ENCODE measurements around the gene SF3A2. TPM values are rescaled to one million over a fixed set of nuclear protein-coding genes. Genes with fewer than 3 reads are reported as not detected.

Gene SF3A2
- polyA plus RNA-seq, 1 donor from 2014 or later: 37.8 TPM

GRCh38 chr19:2255982-2256685 lies 19.5 kb downstream of the SF3A2 start, which contains the start of gene JSRP1:
Gene JSRP1, minus strand, starts transcription at chr19:2256417. Its CDS starts 1,103 bp downstream, at chr19:2255314.
- Mint-ChIP-seq H3K9me3 (peaks cover 0 to 2% (median 0%) of the 10 kb centered on the region in 3 donors), H3K27ac (peak within 1 kb of the TSS; percentile 94 to 97 (median 95)), H3K36me3 (peaks cover 4% of the 10 kb centered on the region), H3K4me3 (peak within 1 kb of the TSS; percentile 72 to 91 (median 80)), H3K4me1 (peaks cover 25 to 30% (median 26%) of the 10 kb centered on the region in 3 donors), H3K27me3 (peaks cover 3% of the 10 kb centered on the region)

GRCh38 chr19:2259336-2259735 lies 22.7 kb downstream of the SF3A2 start:
- H3K4me3 Mint-ChIP-seq: peak overlapping the region in 3 of 4 donors; percentile 38 to 91 (median 70)
- peaks cover 22 to 29% (median 28%) of the 10 kb centered on the region in 3 donors for H3K4me1 Mint-ChIP-seq
- peaks cover 4% of the 10 kb centered on the region for H3K36me3 Mint-ChIP-seq
- peak overlapping the region; percentile 77 to 95 (median 94) for H3K27ac Mint-ChIP-seq
- H3K27me3 Mint-ChIP-seq: no peaks in the 10 kb centered on the region
- H3K9me3 Mint-ChIP-seq: peaks cover 0 to 2% (median 0%) of the 10 kb centered on the region in 3 donors

DNA sequence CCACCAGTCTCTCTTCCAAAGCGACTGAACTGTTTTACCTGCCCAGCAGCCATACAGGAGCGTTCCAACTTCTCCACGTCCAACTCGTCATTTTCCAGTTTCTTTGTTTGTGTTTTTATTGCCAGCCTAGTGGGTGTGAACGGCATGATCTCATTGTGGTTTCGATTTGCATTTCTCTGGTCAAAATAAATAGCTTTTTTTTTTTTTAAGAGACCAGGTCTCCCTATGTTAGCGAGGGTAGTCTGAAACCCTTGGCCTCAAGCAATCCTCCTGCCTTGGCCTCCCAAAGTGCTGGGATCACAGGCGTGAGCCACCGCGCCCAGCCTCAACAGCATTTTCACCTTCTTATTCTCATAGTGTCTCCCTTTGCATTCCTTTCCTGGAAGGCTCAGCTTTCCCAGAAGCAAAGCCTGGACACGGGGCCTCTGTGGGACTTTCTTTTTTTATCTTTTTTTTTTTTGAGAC lies 23.7 kb downstream of the SF3A2 start:
- Mint-ChIP-seq H3K4me1 (peaks cover 24 to 32% (median 31%) of the 10 kb centered on the region in 3 donors), H3K27ac (peak overlapping the region; percentile 77 to 95 (median 94)), H3K36me3 (peaks cover 4% of the 10 kb centered on the region), H3K9me3 (peaks cover 0 to 2% (median 0%) of the 10 kb centered on the region in 3 donors), H3K27me3 (no peaks in the 10 kb centered on the region), H3K4me3 (peak overlapping the region; percentile 80 to 89 (median 80))

- H3K4me3 Mint-ChIP-seq: peak overlapping the region in 2 of 4 donors; percentile 24 to 65
- peaks cover 0 to 2% (median 0%) of the 10 kb centered on the region in 3 donors for H3K9me3 Mint-ChIP-seq
- H3K27me3 Mint-ChIP-seq: no peaks in the 10 kb centered on the region
- peak overlapping the region in 2 of 3 donors; percentile 46 to 99 for H3K27ac Mint-ChIP-seq
- peaks cover 25 to 32% (median 29%) of the 10 kb centered on the region in 3 donors for H3K4me1 Mint-ChIP-seq
- peaks cover 4% of the 10 kb centered on the region for H3K36me3 Mint-ChIP-seq
These were observed 25.0 kb downstream of the SF3A2 start for GRCh38 chr19:2261438-2262172.

DNA sequence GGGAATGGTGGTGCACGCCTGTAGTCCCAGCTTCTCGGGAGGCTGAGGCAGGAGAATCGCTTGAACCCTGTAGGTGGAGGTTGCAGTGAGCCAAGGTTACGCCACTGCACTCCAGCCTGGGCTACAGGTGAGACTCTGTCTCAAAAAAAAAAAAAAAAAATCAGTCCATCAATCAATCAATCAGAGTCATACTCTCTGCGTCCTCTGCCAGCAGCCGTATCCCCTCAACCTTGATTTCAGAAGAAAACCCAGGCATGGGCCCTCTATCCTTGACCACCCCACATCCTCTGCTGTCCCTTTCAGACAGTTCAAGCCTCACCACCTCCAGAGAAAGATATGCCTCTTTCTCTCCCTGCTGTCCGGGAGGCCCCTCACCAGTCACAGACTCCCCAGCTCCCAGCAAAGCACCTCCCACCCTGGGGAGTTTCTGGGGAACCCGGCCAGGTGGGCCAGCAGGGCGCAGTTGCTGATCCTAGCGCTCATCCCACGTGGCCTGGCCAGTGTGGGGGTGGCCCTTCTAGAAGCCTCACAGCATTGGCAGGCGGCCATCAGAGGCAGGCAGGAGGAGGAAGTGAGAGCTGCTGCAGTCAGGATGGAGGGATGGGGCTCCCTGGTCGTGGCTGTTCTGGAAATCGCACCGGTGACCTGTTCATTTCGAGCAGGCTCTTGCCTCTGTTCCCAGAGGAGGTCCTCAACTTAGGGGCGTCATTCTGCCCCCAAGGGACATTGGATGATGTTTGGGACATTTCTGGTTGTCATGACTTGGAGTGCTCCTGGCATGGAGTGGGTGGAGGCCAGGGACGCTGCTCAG lies 29.8 kb downstream of the SF3A2 start:
- H3K4me3 Mint-ChIP-seq: peak overlapping the region; percentile 41 to 98 (median 84)
- no peaks in the 10 kb centered on the region for H3K9me3 Mint-ChIP-seq
- peak overlapping the region; percentile 53 to 98 (median 95) for H3K27ac Mint-ChIP-seq
- no peaks in the 10 kb centered on the region for H3K27me3 Mint-ChIP-seq
- peaks cover 13 to 20% (median 19%) of the 10 kb centered on the region in 3 donors for H3K4me1 Mint-ChIP-seq
- H3K36me3 Mint-ChIP-seq: peaks cover 3% of the 10 kb centered on the region

GRCh38 chr19:2268480-2268830 lies 31.8 kb downstream of the SF3A2 start:
- Mint-ChIP-seq H3K27me3 (no peaks in the 10 kb centered on the region), H3K4me1 (peaks cover 19 to 31% (median 29%) of the 10 kb centered on the region in 3 donors), H3K9me3 (no peaks in the 10 kb centered on the region), H3K4me3 (peak overlapping the region; percentile 91 to 99 (median 98)), H3K27ac (peak overlapping the region; percentile 13 to 100 (median 26)), H3K36me3 (peaks cover 10% of the 10 kb centered on the region)

DNA sequence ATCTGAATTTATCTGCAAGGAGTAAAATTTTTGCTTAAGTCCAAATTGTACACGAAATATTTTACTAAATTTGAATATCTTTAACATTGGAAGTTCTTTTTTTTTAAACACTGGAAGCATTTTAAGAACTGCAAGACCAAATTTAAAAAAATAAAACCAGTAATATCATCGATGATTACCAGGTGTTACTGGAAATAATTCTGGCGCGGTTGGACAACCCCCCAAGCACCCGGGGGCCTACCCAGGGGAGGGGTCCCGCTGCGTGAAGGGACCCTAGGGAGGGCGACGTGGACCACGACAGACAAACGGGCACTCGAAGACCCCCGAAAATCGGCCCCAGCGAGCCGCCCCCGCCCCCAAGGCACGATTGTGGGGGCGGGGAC lies 32.2 kb downstream of the SF3A2 start:
- Mint-ChIP-seq H3K27ac (peak overlapping the region; percentile 93 to 100 (median 98)), H3K27me3 (no peaks in the 10 kb centered on the region), H3K4me1 (peaks cover 22 to 35% (median 32%) of the 10 kb centered on the region in 3 donors), H3K36me3 (peaks cover 10% of the 10 kb centered on the region), H3K4me3 (peak overlapping the region; percentile 91 to 99 (median 98)), H3K9me3 (no peaks in the 10 kb centered on the region)

DNA sequence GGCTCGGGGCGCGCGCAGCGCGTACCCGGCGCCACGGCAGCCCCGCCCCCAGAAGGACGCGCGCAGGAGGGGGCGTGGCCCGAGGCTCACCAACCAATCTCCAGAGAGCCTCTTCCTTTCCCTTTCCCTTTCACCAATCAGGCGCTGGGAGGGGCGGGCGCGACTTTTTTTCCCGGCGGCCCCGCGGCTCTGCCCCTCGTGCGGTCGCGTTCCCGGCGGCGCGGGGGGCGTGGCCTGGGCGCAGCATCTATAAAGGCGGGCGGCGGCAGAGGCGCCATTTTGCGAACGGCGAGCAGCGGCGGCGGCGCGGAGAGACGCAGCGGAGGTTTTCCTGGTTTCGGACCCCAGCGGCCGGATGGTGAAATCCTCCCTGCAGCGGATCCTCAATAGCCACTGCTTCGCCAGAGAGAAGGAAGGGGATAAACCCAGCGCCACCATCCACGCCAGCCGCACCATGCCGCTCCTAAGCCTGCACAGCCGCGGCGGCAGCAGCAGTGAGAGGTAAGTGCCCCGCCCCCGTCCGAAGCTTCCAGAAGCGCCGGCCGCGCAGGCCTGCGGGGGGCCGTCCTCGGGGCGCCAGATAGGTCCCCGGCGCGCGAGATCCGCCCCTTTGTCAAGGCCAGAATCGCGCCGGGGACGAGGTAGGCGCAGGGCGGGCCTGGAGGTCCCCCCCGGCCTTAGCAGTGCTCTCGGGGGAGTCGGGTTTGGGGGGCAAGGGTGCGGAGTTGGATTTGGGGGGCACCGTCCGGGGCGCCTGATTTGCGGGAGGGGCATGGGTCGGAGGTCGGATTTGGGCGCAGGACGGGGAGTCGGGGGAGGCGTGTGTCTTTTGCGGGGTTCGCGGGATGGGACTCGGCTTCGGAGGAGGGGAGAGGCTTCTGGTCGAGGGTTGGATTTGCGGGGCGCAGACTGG lies 32.9 kb downstream of the SF3A2 start:
- H3K4me3 Mint-ChIP-seq: peak overlapping the region; percentile 91 to 99 (median 98)
- H3K4me1 Mint-ChIP-seq: peaks cover 27 to 37% (median 34%) of the 10 kb centered on the region in 3 donors
- H3K27ac Mint-ChIP-seq: peak overlapping the region; percentile 93 to 100 (median 98)
- no peaks in the 10 kb centered on the region for H3K27me3 Mint-ChIP-seq
- H3K36me3 Mint-ChIP-seq: peaks cover 12% of the 10 kb centered on the region
- H3K9me3 Mint-ChIP-seq: no peaks in the 10 kb centered on the region

GRCh38 chr19:2270157-2270422 lies 33.5 kb downstream of the SF3A2 start:
- peak overlapping the region; percentile 93 to 100 (median 98) for H3K27ac Mint-ChIP-seq
- peaks cover 29 to 38% (median 37%) of the 10 kb centered on the region in 3 donors for H3K4me1 Mint-ChIP-seq
- H3K36me3 Mint-ChIP-seq: peaks cover 12% of the 10 kb centered on the region
- peak overlapping the region; percentile 91 to 99 (median 98) for H3K4me3 Mint-ChIP-seq
- no peaks in the 10 kb centered on the region for H3K9me3 Mint-ChIP-seq
- H3K27me3 Mint-ChIP-seq: no peaks in the 10 kb centered on the region

DNA sequence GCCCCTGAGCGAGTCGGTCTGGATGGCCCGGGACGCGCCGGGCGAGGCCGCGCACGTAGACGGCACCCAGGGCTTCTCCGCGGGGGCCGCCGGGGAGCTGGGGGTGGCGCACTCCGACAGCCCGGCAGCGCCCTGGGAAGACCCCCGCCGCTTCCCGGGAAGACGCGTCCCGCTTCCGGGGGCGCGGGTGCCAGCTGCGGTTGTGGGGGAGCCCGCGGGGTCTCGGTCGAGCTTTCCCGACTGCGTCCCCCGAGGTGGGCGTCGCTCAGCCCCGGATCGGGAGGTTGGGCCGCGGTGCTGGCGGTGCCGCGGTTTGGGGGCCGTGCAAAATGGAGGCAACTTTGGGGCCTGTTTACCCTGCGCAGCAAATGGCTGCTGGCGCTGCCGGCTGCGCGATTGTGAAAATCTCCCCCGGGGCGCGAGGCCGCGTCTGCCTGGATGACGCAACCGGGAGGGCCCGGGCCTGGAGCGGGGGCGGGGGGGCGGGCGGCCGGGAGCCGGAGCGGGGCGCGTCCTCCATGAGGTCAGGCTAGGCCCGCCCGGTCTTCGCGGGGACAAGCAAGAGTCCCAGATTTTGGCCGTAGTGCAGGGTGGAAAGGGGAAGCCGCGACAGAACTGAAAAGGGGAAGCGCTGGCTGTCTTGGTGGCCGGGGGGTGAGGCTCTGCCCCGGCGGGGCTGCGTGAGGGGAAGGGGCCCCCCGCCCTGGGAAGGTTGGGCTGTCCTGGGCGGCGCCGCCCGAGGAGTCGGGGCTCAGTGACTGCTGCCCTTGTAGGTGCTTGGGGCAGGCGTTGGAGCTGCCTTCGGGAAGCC lies 34.0 kb downstream of the SF3A2 start:
- Mint-ChIP-seq H3K27me3 (no peaks in the 10 kb centered on the region), H3K9me3 (no peaks in the 10 kb centered on the region), H3K4me3 (peak overlapping the region; percentile 91 to 99 (median 98)), H3K36me3 (peaks cover 12% of the 10 kb centered on the region), H3K4me1 (peaks cover 30 to 39% (median 39%) of the 10 kb centered on the region in 3 donors), H3K27ac (peak overlapping the region; percentile 93 to 100 (median 98))

DNA sequence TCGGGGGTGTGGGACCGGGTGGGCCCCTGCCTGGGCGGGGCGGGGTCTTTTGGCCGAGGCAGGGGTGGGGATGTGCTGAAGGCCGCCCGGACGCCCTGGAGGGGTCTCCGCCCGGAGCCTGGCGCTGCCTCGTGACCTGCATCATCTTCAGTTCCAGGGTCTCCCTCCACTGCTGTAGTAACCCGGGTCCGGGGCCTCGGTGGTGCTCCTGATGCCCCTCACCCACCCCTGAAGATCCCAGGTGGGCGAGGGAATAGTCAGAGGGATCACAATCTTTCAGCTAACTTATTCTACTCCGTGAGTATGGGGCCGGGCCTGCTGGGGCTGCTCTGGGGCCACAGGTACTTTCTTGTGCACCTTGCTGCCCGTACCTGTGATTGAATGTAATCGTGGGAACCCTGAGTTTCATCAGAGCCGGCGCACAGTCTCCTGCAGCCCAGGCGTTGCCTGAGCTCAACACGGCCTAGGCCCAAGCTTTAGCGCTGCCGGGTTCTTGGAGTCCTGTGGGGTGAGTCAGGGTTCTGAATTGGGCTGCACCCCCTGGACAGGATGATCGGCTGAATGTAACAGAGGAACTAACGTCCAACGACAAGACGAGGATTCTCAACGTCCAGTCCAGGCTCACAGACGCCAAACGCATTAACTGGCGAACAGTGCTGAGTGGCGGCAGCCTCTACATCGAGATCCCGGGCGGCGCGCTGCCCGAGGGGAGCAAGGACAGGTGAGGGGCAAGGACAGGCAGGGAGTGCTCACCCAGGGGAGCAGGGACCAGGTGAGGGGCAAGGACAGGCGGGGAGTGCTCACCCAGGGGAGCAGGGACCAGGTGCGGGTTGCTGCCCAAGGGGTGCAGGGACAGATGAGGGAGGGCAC lies 34.8 kb downstream of the SF3A2 start:
- Mint-ChIP-seq H3K27me3 (no peaks in the 10 kb centered on the region), H3K36me3 (peaks cover 12% of the 10 kb centered on the region), H3K9me3 (no peaks in the 10 kb centered on the region), H3K4me1 (peaks cover 25 to 35% (median 35%) of the 10 kb centered on the region in 3 donors), H3K27ac (peak overlapping the region; percentile 92 to 100 (median 98)), H3K4me3 (peak overlapping the region; percentile 91 to 98 (median 96))

DNA sequence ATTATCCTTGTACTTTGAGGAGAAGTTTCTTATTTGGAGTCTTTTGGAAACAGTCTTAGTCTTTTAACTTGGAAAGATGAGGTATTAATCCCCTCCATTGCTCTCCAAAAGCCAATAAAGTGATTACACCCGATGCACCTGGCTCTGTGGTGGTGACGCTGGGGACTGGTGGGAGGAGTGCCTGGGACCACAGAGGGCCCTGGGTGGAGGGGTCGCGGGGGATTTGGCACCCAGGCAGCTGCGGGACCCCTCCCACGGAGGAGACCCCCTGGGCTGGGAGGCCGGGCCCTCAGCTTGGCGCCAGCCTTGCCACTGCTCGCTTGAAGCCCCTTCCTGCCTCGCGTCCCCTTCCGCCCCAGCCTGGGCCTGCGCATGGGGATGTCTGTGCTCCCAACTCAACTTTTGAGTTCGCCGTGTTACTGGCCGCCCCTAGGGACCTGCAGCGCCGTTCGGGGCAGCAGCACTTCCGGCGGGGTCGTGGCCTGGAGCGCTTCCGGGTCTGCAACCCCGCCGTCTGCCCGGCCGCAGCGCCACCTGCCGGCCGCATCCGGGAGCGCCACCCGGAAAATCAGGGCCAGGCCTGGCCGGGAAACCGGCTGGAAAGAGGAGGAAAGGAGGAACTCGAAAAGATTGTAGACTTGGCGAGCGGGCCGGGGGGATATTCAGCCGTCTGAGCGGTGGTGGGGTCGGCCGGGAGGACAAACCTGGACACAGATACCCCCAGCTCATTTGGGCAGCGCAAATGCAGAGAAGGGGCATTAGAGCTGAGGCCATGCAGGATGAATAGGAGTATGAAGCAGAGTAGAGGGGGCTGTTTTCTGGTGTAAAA lies 36.9 kb downstream of the SF3A2 start:
- H3K4me3 Mint-ChIP-seq: peak overlapping the region; percentile 72 to 98 (median 90)
- H3K4me1 Mint-ChIP-seq: peaks cover 24 to 39% (median 30%) of the 10 kb centered on the region in 3 donors
- H3K36me3 Mint-ChIP-seq: peaks cover 14% of the 10 kb centered on the region
- no peaks in the 10 kb centered on the region for H3K27me3 Mint-ChIP-seq
- peak overlapping the region; percentile 95 to 100 (median 98) for H3K27ac Mint-ChIP-seq
- H3K9me3 Mint-ChIP-seq: no peaks in the 10 kb centered on the region

All from IgD-negative memory B cell (primary cell).